Measurements from ENCODE around the gene COQ10A. TPM values are rescaled to one million over a fixed set of nuclear protein-coding genes. Genes with fewer than 3 reads are reported as not detected.

The COQ10A gene
- total and polyA plus RNA-seq, 2 donors (not counting 3 experiments of a cell fraction or from before 2014, with no cell fraction given) = 14.7 to 32.4 TPM

DNA sequence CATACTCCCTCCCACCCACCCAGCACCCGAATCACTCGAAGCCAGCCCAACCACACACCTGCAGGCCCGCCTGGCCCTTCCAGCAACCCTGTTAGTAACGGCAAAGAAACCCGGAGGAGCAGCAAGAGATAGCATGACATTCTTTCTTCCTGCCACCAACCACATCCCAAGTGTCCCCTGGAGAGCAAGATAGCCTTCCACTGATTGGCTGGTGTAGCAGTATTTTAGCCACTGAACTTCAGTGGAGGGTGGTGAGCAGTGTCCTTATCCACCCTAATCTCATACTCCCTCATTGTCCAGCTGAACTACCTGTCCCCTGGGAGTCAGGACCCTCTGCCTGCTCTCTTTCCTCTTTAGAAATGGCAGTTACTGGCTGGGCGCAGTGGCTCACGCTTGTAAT lies 37.7 kb upstream of the COQ10A start:
- POLR2A ChIA-PET = no interaction called here
- Histone ChIP-seq H3K27ac (ENCODE audit: insufficient read depth, low read depth, low read length) (no peak overlapping the region), H3K4me1 (ENCODE audit: control insufficient read depth, extremely low read depth, insufficient read depth, low read length) (peaks cover 3% of the 10 kb centered on the region), H3K9me1 (replicated peaks; ENCODE audit: control insufficient read depth, extremely low read depth, insufficient read depth, low read length) (no peaks in the 10 kb centered on the region), H3K36me3 (ENCODE audit: control insufficient read depth in 2 of 2, extremely low read depth in 1 of 2, insufficient read depth in 2 of 2, low read length in 2 of 2) (peaks cover 0 to 2% of the 10 kb centered on the region in 2 experiments), H3K9ac (replicated peaks; ENCODE audit: extremely low read depth, insufficient read depth, low read length) (no peak overlapping the region), H2AFZ (ENCODE audit: low read depth, low read length) (no peak overlapping the region), H4K20me1 (replicated peaks; ENCODE audit: control insufficient read depth, extremely low read depth, insufficient read depth, low read length) (no peaks in the 10 kb centered on the region), H3K4me2 (ENCODE audit: insufficient read depth, low read length) (no peak overlapping the region), H3K4me3 (replicated peaks in 1 of 3; ENCODE audit: insufficient read depth in 1 of 3, low read depth in 1 of 3, low read length in 3 of 3) (no peak overlapping the region), H3K79me2 (ENCODE audit: control insufficient read depth, insufficient read depth, low read length) (no peaks in the 10 kb centered on the region), H3K27me3 (ENCODE audit: control insufficient read depth in 2 of 2, insufficient read depth in 2 of 2, low read length in 2 of 2) (no peaks in the 10 kb centered on the region), H3K9me3 (replicated peaks; ENCODE audit: control insufficient read depth, insufficient read depth, low read length) (no peaks in the 10 kb centered on the region)
- intact Hi-C loops (cut with micrococcal nuclease) = no loop called here
- no peak for FAIRE-seq
- no TSS peak for BruUV-seq (replicated peaks)
- no peak for DNase-seq (ENCODE audit: low read depth, low spot score)
- CTCF ChIA-PET = interaction anchor here (1.3 to 1.5 kb wide), 2 partner anchors 14 to 111 kb away, joined by 3 read pairs; partner anchors contain the start of gene ZC3H10
- TF ChIP-seq, protein P1, sequence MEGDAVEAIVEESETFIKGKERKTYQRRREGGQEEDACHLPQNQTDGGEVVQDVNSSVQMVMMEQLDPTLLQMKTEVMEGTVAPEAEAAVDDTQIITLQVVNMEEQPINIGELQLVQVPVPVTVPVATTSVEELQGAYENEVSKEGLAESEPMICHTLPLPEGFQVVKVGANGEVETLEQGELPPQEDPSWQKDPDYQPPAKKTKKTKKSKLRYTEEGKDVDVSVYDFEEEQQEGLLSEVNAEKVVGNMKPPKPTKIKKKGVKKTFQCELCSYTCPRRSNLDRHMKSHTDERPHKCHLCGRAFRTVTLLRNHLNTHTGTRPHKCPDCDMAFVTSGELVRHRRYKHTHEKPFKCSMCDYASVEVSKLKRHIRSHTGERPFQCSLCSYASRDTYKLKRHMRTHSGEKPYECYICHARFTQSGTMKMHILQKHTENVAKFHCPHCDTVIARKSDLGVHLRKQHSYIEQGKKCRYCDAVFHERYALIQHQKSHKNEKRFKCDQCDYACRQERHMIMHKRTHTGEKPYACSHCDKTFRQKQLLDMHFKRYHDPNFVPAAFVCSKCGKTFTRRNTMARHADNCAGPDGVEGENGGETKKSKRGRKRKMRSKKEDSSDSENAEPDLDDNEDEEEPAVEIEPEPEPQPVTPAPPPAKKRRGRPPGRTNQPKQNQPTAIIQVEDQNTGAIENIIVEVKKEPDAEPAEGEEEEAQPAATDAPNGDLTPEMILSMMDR (IDR thresholded peaks at IDR 0.05; ENCODE audit: extremely low read depth in 1 of 2, insufficient read depth in 1 of 2, low read depth in 1 of 2, low read length in 2 of 2) = no peak
- TF ChIP-seq, protein P2, sequence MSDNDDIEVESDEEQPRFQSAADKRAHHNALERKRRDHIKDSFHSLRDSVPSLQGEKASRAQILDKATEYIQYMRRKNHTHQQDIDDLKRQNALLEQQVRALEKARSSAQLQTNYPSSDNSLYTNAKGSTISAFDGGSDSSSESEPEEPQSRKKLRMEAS (IDR thresholded peaks at IDR 0.05; ENCODE audit: insufficient read depth, insufficient read length) = no peak
- TF ChIP-seq EZH2 (IDR thresholded peaks at IDR 0.05; ENCODE audit: borderline replicate concordance, low read depth, low read length, severe bottlenecking) (no peak), GATA2 (IDR thresholded peaks at IDR 0.05; ENCODE audit: insufficient read depth, insufficient read length, low read depth, low read length) (no peak), POLR2AphosphoS5 (IDR thresholded peaks at IDR 0.05; ENCODE audit: insufficient read depth, low read depth, low read length) (no peak), JUN (IDR thresholded peaks at IDR 0.05; ENCODE audit: borderline replicate concordance, insufficient read depth, insufficient read length, low read depth) (no peak), FOS (IDR thresholded peaks at IDR 0.05; ENCODE audit: borderline replicate concordance, insufficient read depth, low read length) (no peak), MYC (IDR thresholded peaks at IDR 0.05; ENCODE audit: low read depth, low read length) (no peak), POLR2A (IDR thresholded peaks at IDR 0.05; ENCODE audit: low read depth, low read length) (no peak)
- dilution Hi-C loops (cut with MboI; ENCODE audit: extremely low pct_ligation_motif_present, low sequenced_read_pairs) = no loop called here

Measured in endothelial cell of umbilical vein (primary cell).